Superior temporal gyrus (tissue), 1 donor: ENCODE data around the gene CAMTA1.

Experiments
- DNase-seq: peaks from one replicate; pipeline ENCODE4 v3.0.0-alpha.2; 2016; ENCODE audit errors: extremely low spot score

CAMTA1 gene

GRCh38 chr1:7449750-7450149, 664.5 kb downstream of the CAMTA1 start:
- no peak for DNase-seq

- no peak for DNase-seq
These were observed 665.6 kb downstream of the CAMTA1 start for GRCh38 chr1:7450838-7451237.

GRCh38 chr1:7453038-7453437, 667.8 kb downstream of the CAMTA1 start:
- DNase-seq: no peak

- peak; percentile 29 for DNase-seq
These were observed 669.0 kb downstream of the CAMTA1 start for GRCh38 chr1:7454052-7454815.

- DNase-seq: peak; percentile 15
These were observed 669.9 kb downstream of the CAMTA1 start for GRCh38 chr1:7454895-7455784.

GRCh38 chr1:7455796-7456721, 670.8 kb downstream of the CAMTA1 start:
- DNase-seq: no peak

- no peak for DNase-seq
These were observed 671.4 kb downstream of the CAMTA1 start for GRCh38 chr1:7456722-7457082.

- DNase-seq: no peak
These were observed 672.6 kb downstream of the CAMTA1 start for GRCh38 chr1:7457811-7458210.

GRCh38 chr1:7458946-7459345, 673.7 kb downstream of the CAMTA1 start:
- no peak for DNase-seq

- no peak for DNase-seq
These were observed 674.7 kb downstream of the CAMTA1 start for GRCh38 chr1:7459914-7460313.

- DNase-seq: no peak
These were observed 675.6 kb downstream of the CAMTA1 start for GRCh38 chr1:7460807-7461206.

GRCh38 chr1:7462617-7463016, 677.4 kb downstream of the CAMTA1 start:
- DNase-seq: no peak

- no peak for DNase-seq
These were observed 678.3 kb downstream of the CAMTA1 start for GRCh38 chr1:7463526-7463925.

GRCh38 chr1:7464736-7465135, 679.5 kb downstream of the CAMTA1 start:
- no peak for DNase-seq

- DNase-seq: no peak
These were observed 682.4 kb downstream of the CAMTA1 start for GRCh38 chr1:7467476-7468175.

- no peak for DNase-seq
These were observed 683.0 kb downstream of the CAMTA1 start for GRCh38 chr1:7468248-7468647.

- DNase-seq: no peak
These were observed 684.1 kb downstream of the CAMTA1 start for GRCh38 chr1:7469255-7469938.

- DNase-seq: no peak
These were observed 685.8 kb downstream of the CAMTA1 start for GRCh38 chr1:7470904-7471638.

GRCh38 chr1:7471836-7472235, 686.6 kb downstream of the CAMTA1 start:
- DNase-seq: no peak
